T-helper 2 cell (primary cell): Measurements from ENCODE around the gene STRN.
"Not testable (repeated sequence)": the region's sequence is repeated elsewhere in the genome, so short reads cannot be mapped to it uniquely, and the experiment has no call there.

Experiments
- DNase-seq, 5 experiments: peaks; one replicate each; pipeline versions ENCODE4 v3.0.0 to v3.0.0-alpha.2; 2012 to 2022

The STRN gene

DNA sequence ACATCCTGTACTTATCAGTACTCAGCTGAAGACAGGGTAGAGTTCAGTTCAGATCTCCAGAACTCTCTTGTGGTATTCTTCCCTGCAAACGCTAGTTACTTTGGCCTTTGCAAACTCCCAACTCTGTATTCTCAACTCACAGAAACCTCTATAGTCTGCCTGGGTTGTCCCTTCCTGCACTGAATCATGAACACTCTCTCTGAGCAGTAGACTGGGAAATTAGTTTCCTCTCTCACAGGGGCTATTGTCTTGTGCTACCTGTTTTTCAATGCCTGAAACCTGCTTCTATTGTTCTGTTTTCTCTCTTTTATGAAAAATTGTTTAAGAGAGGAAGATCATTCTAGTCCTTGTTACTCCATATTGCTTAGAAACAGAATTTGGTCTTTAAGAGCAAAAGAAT lies 135.2 kb downstream of the STRN start:
- no peak for DNase-seq

- not testable (repeated sequence) for DNase-seq
Observed at GRCh38 chr2:36824683-36825082, 141.7 kb downstream of the STRN start.

DNA sequence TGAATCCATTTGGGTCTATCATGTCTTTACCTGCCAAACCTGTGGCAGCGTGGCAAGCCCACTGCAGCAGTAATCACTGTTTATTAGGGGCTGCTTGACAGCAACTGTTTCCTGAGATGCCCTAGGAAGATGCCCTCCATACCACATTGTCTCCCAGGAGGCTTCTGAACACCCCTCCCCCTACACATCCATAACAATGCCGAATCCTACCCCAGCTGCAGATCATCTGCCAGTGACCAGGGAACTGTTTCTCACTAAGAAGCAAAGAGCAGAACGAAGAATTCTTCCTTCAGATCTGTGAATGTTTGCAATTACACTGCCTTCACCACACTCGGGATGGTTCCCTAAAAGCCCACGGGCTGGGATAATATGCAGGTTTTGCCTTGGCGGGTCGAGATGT lies 142.1 kb downstream of the STRN start:
- DNase-seq, result no peak

GRCh38 chr2:36823862-36824261 lies 142.5 kb downstream of the STRN start:
- no peak for DNase-seq

- DNase-seq, result no peak
Observed at GRCh38 chr2:36820942-36821605, 145.3 kb downstream of the STRN start.

DNA sequence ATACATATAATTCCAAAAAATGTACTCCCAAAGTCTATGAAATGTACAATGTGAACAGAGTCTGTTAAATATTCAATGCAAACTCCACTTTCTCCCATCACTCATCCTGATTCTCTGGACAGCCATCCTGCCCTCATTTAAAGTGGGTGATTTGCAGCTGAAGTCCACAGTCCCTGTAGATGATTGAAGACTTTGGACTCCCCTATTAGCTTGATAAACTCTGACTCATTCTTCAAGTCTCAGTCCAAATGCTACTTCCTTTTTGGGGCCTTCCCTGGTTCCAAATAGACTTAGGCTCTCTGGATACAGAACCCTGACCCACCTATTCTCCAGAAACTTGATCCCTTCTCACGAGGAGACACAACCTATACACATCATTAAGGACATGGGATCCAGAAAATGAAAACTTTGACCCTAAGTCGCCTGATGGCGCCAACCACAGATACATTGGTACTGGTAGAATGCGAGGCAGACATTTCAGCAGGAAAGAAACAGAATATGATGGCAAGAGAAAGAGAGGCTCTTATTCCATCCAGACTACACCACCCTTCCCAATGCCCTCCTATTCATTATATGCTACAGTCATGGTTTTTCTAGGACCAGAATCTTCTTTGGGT lies 147.1 kb downstream of the STRN start:
- DNase-seq, result no peak

GRCh38 chr2:36818542-36818941 lies 147.8 kb downstream of the STRN start:
- no peak for DNase-seq

GRCh38 chr2:36812196-36812595 lies 154.1 kb downstream of the STRN start:
- DNase-seq, result no peak

GRCh38 chr2:36811071-36811470 lies 155.3 kb downstream of the STRN start:
- no peak for DNase-seq

- no peak for DNase-seq
Observed at GRCh38 chr2:36809069-36809445, 157.3 kb downstream of the STRN start.

DNA sequence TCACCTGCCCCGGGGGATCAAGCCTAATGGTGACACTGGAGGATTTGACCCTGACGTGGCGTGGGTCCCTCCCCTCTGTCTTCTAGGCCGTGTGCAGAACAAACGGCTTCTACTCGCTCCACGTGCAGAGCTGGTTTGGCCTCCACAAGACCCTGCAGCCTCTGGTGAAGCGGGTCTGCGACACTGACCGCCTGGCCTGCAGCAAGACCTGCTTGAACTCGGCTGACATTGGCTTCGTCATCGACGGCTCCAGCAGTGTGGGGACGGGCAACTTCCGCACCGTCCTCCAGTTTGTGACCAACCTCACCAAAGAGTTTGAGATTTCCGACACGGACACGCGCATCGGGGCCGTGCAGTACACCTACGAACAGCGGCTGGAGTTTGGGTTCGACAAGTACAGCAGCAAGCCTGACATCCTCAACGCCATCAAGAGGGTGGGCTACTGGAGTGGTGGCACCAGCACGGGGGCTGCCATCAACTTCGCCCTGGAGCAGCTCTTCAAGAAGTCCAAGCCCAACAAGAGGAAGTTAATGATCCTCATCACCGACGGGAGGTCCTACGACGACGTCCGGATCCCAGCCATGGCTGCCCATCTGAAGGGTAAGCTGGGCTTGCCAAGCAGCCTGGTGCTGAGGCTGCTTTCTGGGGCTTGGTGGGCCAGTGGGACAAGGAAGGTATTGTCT lies 157.8 kb downstream of the STRN start:
- DNase-seq, result no peak

DNA sequence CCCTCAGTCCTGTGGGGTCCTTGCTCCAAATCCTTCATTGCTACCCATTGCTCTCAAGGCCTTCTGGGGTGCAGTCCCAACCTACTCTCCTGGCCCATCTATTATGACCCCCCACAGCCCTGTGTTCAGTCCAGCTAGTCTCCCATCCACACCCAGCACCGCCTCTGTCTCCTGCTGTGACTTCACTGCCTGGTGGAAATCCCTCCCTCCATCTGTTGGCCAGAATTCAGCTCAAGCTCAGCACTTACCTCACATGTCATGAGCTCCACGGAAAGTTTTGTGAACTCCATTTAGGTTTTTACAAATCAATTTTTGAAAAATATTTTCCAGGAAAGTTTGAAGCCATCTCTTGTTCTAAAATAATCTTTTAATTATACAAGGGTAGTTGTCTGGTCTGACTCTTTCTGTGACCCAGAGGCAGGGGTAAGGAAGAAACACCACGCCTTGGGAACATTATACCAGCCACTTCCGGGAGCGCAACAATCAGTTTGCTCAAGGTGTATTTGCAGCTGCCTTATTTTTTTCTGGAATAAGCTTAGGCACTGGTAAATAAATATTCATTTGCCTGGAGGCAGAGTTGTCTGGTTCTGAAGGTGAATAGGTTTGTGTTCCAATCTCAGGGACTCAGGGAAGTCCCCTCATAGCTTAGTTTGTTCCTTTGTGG lies 159.0 kb downstream of the STRN start:
- no peak for DNase-seq

- peak in 1 of 5 experiments; percentile 35 for DNase-seq
Observed at GRCh38 chr2:36805635-36806224, 160.6 kb downstream of the STRN start.

GRCh38 chr2:36802952-36803351 lies 163.4 kb downstream of the STRN start:
- DNase-seq, result no peak

DNA sequence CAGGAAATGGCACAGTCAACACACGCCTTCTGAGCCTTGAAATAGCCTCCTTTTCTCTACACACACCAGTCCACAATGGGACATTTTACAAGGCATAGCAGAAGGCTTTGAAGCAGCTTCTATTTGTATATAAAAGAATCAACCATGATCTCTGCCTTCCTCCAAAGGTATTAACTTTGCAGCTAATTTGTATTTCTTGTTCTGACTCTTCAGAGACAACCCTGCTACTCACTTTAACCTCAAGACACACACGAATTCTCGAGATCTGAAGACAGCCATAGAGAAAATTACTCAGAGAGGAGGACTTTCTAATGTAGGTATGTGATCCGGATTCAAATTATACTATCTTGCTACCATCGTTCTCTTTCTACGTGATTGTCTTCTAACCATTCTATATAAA lies 165.2 kb downstream of the STRN start:
- peak in 1 of 5 experiments; percentile 52 for DNase-seq

DNA sequence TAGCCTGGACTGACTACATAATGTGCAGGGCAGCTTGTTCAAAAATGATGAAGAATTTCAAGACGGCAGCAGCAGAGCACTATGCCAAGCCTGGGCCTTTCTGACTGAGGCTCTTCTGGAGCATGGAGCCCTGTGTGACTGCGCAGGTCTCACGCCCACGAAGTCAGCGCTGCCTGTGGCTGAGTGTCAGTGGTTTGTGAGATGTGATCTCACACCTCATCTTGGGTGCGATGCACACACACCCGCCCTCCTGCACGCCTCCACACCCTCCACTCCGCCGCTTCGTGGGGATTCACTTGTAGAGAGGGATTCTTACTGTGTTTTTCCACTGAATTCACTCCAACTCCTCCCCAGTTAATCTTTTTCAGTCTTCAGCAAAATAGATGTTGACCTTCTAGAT lies 166.0 kb downstream of the STRN start:
- DNase-seq, result peak in 3 of 5 experiments; percentile 31 to 75 (median 54)

- peak in 1 of 5 experiments; percentile 18 for DNase-seq
Observed at GRCh38 chr2:36798724-36799123, 167.6 kb downstream of the STRN start.

DNA sequence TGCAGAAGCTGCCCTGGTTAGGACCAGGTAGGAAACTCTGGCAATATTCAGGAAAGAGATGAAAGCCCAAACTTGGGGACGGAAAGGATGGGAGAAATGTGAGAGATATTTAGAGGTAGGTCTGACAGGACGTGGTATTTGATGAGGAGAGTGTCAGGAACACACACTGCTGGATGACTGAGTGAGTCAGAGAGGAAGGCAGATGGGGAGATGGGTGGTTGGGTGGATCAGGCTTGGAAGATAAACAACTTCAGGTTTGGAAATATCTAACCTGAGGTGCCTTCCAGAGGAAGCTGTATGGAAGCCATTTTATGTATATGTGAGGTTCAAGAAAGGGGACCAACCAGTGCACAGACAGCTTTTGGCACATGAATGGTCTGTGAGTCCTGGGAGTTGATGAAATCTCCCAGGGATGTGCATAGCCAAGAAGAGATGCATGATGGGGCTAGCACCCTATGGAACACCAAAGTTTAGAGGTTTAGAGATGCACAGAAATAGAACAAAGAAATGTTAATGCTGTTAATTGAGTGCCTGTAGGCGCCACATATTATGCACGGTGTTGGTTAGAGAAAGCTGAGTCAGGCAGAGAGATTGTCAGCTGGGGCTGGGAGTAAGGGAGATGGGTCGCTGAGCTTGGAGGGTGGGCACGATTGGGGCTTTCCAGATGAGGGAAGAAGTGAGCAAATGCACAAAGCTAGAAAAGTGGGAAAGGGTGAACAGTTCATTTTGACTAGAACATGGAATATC lies 168.8 kb downstream of the STRN start:
- DNase-seq, result no peak
